ENCODE measurements around the gene LRCH4. TPM values are rescaled to one million over a fixed set of nuclear protein-coding genes. Genes with fewer than 3 reads are reported as not detected.

Gene LRCH4
- total and polyA plus RNA-seq, 2 of the 8 experiments (the other 6 are each of a cell fraction or from before 2014, with no cell fraction given) = 15.5 to 36.6 TPM

- TF ChIP-seq RAD21 (IDR thresholded peaks at IDR 0.05 in 1 of 2, conservative IDR thresholded peaks at IDR 0.05 in 1 of 2; ENCODE audit: low read depth in 2 of 2, low read length in 2 of 2) = no peak
- TF ChIP-seq JUND (IDR thresholded peaks at IDR 0.05; ENCODE audit: low read length) = no peak
- no peak for TF ChIP-seq TEAD4 (IDR thresholded peaks at IDR 0.05; ENCODE audit: low read depth, low read length)
- TF ChIP-seq E2F6 (IDR thresholded peaks at IDR 0.05) = no peak
- TF ChIP-seq POLR2A (IDR thresholded peaks at IDR 0.05; ENCODE audit: control extremely low read depth in 1 of 2, low read depth in 2 of 2, low read length in 2 of 2) = no peak
- no peak for TF ChIP-seq SRF (IDR thresholded peaks at IDR 0.05; ENCODE audit: low read depth, low read length)
- no peak for TF ChIP-seq SUZ12 (IDR thresholded peaks at IDR 0.05; ENCODE audit: low read length)
- TF ChIP-seq SIN3A (conservative IDR thresholded peaks at IDR 0.05 in 1 of 2, IDR thresholded peaks at IDR 0.05 in 1 of 2; ENCODE audit: low read depth in 1 of 2, low read length in 2 of 2) = no peak
- TF ChIP-seq USF2 (IDR thresholded peaks at IDR 0.05; ENCODE audit: low read length) = no peak
- TF ChIP-seq PHF8 (conservative IDR thresholded peaks at IDR 0.05; ENCODE audit: low read depth, low read length) = no peak
Measured at GRCh38 chr7:100613412-100614175, 27.7 kb upstream of the LRCH4 start (continued).

All from H1 (cell line).